ENCODE data around the gene TRIM6. TPM values are rescaled to one million over a fixed set of nuclear protein-coding genes. Genes with fewer than 3 reads are reported as not detected.
"Not testable (repeated sequence)": the region's sequence is repeated elsewhere in the genome, so short reads cannot be mapped to it uniquely, and the experiment has no call there.

The TRIM6 gene
- total RNA-seq, 1 experiment from 2014 or later, result 24.7 TPM

DNA sequence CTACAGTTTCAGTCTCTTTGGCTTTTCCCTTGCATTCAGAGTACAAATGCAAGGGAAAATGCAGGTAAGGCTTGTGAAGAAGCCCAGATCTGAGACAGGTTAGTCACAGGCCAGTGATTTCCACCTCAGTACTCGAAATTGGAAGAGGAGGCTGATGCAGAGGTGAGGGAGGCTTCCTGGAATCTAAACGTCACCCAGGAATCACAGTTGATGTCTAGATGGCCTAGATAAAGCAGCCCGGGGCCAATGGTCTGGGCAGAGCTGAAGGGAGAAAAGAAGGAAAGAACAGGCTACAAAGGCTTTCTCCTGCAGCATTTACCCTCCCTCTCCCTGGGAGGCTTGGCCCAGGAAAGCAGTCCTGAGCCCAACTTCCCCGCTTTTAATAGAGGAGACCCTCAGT, 8.5 kb downstream of the TRIM6 start:
- DNase-seq (ENCODE audit: low read depth), result peak; percentile 73

DNA sequence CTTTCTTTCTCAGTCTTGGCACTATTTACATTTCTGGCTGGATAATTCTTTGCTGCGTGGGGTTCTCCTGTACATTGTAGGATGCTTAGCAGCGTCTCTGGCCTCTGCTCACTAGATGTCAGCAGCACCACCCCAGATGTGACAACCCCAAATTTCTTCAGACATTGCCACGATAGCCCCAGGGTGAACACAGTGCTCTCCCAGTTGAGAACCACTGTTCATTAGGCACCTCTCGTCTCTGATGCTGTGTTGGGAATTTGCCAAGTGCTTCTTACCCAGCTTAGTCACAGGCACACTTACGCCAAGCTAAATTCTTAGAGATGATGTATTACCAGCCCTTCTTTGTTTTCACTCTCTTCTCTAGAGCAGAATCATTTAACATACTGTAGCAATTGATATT, 9.4 kb downstream of the TRIM6 start:
- DNase-seq (ENCODE audit: low read depth), result peak; percentile 98

DNA sequence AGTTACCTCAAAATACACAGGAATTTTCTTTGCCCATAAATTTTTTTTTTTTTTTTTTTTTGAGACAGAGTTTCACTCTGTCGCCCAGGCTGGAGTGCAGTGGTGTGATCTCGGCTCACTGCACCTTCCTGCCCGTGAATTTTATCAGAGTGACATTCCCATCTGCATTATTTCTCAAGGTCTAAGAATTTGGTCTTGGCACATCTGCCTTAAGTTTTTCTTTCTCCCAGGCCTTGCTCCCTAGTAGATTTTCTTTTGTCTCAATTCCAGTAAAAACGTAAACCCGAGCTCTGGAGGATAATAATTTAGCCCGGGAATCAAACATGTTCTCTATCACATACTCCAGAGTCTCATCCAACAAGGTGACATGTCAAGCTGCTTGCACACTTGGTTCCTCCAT, 12.4 kb downstream of the TRIM6 start:
- DNase-seq (ENCODE audit: low read depth), result no peak

DNA sequence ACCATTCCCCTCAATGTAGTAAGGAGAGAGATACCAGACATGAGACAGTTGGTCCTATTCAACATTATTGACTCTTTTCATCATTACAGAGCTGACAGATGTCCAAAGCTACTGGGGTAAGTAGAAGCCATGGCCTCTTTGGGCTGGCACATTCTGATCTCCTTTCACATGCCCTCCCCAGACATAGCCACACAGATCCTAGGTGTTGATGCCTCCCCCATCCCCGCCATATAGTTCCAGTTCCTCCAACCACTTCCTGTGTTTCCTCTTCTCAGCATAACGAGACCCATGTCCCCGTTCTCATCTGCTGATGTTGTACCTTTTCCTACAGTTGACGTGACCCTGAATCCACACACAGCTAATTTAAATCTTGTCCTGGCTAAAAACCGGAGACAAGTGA, 14.0 kb downstream of the TRIM6 start:
- DNase-seq (ENCODE audit: low read depth), result no peak

GRCh38 chr11:5611627-5612026, 15.2 kb downstream of the TRIM6 start:
- DNase-seq (ENCODE audit: low read depth), result no peak

DNA sequence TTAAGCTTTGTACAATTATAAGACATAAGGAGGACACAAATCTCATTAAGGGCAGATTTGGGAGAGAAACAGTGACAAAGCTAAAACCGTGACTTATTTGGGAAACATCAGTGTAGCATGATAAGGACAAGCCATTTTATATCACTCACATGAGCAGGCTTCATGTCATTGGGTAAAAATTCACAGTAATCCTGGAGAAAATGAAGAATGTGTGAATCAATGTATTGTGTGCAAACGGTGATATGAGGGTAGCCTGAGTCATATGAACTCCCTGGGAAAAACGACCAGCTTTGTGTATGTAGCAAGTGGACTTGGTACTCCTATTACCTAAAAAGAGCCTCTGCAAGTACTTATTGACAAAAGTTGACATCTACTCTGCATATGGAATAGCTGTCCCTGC, 22.4 kb downstream of the TRIM6 start:
- peak; percentile 85 for DNase-seq (ENCODE audit: low read depth)

GRCh38 chr11:5620651-5621521, 24.4 kb downstream of the TRIM6 start:
- DNase-seq (ENCODE audit: low read depth), result peak; percentile 95

DNA sequence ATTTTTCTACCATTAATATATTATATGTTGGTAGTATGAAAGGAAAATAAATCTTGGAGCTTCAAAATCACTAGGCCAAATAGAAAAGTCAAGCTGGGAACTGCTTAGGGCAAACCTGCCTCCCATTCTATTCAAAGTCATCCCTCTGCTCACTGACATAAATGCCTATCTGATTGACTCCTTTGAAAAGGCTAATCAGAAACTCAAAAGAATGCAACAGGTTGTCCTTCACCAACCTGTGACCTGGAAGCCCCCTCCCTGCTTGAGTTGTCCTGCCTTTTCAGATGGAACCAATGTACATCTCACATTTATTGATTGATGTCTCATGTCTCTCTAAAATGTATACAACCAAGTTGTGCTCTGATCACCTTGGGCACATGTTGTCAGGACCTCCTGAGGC, 25.1 kb downstream of the TRIM6 start:
- DNase-seq (ENCODE audit: low read depth), result no peak

DNA sequence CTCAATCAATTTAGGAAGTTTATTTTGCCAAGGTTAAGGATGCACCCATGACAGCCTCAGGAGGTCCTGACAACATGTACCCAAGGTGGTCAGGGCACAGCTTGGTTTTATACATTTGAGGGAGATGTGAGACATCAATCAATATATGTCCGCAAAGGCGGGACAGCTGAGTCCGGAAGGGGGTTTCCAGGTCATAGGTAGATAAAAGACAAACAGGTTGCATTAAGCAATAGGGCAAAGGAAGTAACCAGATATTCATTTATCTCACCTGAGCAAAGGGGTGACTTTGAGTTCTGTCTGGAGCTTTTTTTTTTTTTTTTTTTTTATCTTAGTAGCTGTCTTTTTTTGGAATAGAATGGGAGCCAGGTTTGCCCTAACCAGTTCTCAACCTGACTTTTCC, 26.4 kb downstream of the TRIM6 start:
- DNase-seq (ENCODE audit: low read depth), result no peak

DNA sequence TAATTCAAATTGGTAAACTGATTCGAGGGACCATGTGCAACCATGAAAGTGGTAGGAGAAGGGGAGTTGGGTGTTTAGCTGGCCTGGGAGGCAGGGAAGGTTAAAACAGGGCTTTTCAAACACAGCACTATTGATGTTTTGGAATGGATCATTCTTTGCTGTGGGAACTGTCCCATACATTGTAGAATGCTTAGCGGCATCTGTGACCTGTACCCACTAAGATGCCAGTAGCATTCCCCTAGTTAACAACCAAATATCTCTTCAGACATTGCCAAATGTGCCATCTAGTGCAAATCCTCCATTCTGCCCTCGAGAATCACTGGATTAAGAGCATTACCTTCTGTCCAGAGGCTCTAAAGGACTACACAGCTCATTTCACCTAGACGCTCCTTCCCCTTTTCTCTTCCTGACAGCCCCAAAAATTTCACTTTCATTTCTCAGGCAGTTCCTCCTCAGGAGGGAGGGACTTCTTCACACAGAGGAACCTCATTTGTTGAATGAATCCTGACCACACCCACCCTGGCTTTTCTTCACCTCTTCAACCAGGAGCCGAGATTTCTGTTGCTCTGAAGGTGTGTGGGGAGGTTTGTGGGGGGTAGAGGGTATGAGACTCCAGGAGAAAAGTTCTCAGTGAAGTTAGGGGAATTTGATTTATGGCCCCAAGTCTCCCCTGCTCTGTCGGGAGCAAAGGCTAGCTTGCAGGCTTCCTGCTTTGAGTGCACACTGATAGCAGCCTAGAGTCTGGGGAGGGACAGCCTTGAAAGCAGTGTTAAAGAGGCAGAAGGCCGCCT, 28.2 kb downstream of the TRIM6 start, which contains the start of gene TRIM34:
Gene TRIM34 (plus strand): TSS at position 513 of the 791 bp plus-strand sequence. CDS start 7,331 bp downstream, outside the sequence.
- peak; percentile 95 for DNase-seq (ENCODE audit: low read depth)

DNA sequence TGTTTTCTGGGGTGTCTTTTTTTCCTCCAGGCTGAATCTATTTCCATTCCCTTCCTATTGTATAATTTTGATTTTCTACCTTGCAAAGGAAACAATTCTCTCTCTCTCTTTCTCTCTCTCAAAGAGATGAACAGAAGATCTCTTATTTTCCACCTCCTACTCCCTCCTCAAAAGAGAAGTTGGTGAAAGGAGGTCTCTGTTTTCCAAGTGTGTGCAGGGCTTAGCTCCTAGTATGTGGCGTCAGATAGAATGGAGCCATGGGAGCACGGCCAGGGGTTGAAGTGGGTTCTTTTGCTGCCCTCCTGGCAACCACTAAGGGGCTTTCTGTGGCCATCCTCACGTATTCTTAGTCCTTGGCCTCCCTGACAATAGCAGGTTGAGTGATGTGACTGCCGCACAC, 28.8 kb downstream of the TRIM6 start:
- no peak for DNase-seq (ENCODE audit: low read depth)

DNA sequence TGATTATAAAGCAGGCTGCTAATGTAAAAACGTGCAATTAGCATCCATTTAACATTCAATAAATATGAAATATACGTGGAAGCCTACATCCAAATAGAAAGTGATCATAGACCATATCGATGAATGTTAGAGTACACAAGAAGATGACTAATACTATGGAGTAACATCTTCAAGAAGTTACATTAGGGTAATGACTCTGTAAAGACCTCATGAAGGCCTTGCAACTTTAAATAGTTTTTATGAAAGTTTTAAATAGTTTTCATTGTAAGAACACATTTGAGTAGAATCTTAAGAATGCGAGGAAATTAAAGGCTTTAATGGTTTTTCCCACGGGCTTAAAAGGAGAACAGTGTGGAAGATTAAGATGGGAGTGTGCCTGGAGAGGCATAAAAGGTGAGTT, 29.8 kb downstream of the TRIM6 start:
- DNase-seq (ENCODE audit: low read depth), result no peak

DNA sequence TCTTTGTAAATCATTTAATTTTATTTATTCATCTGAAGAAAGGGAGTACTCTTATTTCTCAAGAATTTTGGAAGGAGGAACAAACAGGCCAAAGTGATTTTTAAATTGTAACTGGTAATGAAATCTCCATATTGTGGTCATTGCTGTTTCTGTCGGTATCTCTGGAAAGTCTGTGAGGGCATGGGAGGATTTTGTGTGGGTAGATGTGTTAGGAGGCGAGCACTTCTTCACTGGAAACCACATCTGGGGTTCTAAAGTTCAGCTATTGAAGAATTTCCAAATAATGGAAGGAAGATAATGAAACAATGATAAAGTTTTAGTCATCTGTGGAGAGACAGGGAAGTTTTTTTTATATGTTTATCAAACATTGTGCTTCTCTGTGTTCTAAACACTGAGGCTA, 35.0 kb downstream of the TRIM6 start:
- DNase-seq (ENCODE audit: low read depth), result no peak

GRCh38 chr11:5631969-5632635, 35.7 kb downstream of the TRIM6 start:
- DNase-seq (ENCODE audit: low read depth), result peak; percentile 25

GRCh38 chr11:5639953-5640352, 43.5 kb downstream of the TRIM6 start:
- no peak for DNase-seq (ENCODE audit: low read depth)

DNA sequence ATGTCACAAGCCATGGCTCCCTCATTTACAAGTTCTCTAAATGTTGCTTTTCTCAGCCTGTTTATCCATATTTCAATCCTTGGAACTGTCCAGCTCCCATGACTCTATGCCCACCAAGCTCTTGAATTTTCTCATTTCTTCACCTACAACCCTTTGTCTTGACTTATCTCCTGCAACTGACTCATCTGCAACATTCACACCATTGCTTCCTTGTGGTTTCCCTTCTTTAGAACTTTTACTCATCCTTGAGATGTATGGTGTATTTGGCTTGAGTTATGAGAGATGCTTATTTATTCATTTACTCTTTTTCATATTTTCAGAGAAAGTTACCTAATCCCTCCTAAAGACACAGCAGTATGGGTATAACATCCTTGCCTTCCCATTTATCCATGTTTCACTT, 47.1 kb downstream of the TRIM6 start:
- DNase-seq (ENCODE audit: low read depth), result no peak

- no peak for DNase-seq (ENCODE audit: low read depth)
Measured at GRCh38 chr11:5646139-5646538, 49.7 kb downstream of the TRIM6 start.

DNA sequence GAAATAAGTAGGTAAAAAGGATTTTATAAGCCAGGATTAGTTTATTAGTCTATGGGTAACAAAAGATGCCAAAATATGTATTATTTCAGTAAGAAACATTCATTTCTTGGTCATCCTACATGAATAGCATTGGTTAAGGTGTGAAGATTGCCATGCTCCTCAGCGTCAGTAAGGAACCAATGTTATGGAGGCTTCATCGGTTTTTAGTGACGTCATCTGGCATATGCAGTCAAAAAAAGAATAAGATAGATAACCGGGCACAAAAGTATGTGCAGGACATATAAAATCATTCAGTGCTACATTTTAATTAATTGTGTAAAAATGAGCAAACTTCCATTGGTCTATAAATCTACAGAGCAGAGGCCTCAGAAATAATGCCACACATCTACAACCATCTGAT, 59.0 kb downstream of the TRIM6 start:
- DNase-seq (ENCODE audit: low read depth), result no peak

GRCh38 chr11:5656956-5657355, 60.5 kb downstream of the TRIM6 start:
- DNase-seq (ENCODE audit: low read depth), result not testable (repeated sequence)

GRCh38 chr11:5658318-5658717, 61.9 kb downstream of the TRIM6 start:
- DNase-seq (ENCODE audit: low read depth), result no peak
